H1 (cell line): ENCODE measurements around the gene NAV2. TPM values are rescaled to one million over a fixed set of nuclear protein-coding genes. Genes with fewer than 3 reads are reported as not detected.
A peak's percentile ranks its signal among the peaks of the same experiment; 100 is the strongest.

Source experiments
- CTCF ChIA-PET: fragments of 300-600 bp; sonication (Branson Sonifier 250); formaldehyde crosslinking; loops from one replicate; lab custom pipeline; 2021; ENCODE audit not compliant: partially characterized antibody; lab: Charles Lee
- POLR2A ChIA-PET: fragments of 300-600 bp; sonication (Branson Sonifier 250); formaldehyde crosslinking; loops from one replicate; lab custom pipeline; 2021; ENCODE audit warnings: inconsistent platforms; ENCODE audit not compliant: partially characterized antibody; lab: Charles Lee
- DNase-seq, 2 experiments: peaks; one replicate each; pipeline versions ENCODE4 v3.0.0 to v3.0.0-alpha.2; 2010 to 2022; ENCODE audit warnings: low spot score in 2 of 2, low read depth in 1 of 2, mixed read lengths in 1 of 2
- FAIRE-seq: peaks from 2 replicates; lab custom pipeline; 2011; peaks lifted over from hg19 to GRCh38; lab: Jason Lieb, UNC
- H2AFZ ChIP-seq: 2 replicates; pipeline ENCODE4 v1.8.1; 2012; ENCODE audit warnings: low read length, inconsistent platforms
- H2AK5ac ChIP-seq: 2 replicates; pipeline ENCODE4 v1.6.1; 2013; ENCODE audit warnings: low read depth, low read length
- H2BK120ac ChIP-seq: replicated peaks from 2 replicates; pipeline ENCODE3; 2013; ENCODE audit warnings: low read depth, low read length, inconsistent platforms
- H2BK12ac ChIP-seq: 2 replicates; pipeline ENCODE4 v1.6.1; 2013; ENCODE audit warnings: low read depth, low read length
- H2BK15ac ChIP-seq: 2 replicates; pipeline ENCODE4 v1.6.1; 2013; ENCODE audit warnings: low read length
- H2BK20ac ChIP-seq: 2 replicates; pipeline ENCODE4 v1.6.1; 2013; ENCODE audit warnings: low read length
- H2BK5ac ChIP-seq: 2 replicates; pipeline ENCODE4 v1.6.1; 2013; ENCODE audit warnings: low read depth, low read length
- H3K14ac ChIP-seq: 2 replicates; pipeline ENCODE4 v1.6.1; 2013; ENCODE audit warnings: inconsistent platforms; ENCODE audit not compliant: insufficient read length
- H3K18ac ChIP-seq: 2 replicates; pipeline ENCODE4 v1.6.1; 2013; ENCODE audit warnings: low read length; ENCODE audit errors: extremely low read depth
- H3K23ac ChIP-seq: 2 replicates; pipeline ENCODE4 v1.6.1; 2013; ENCODE audit warnings: inconsistent platforms; ENCODE audit not compliant: insufficient read length
- H3K23me2 ChIP-seq: 2 replicates; pipeline ENCODE4 v1.6.1; 2013; ENCODE audit warnings: low read depth, low read length
- H3K27ac ChIP-seq: 2 replicates; pipeline ENCODE4 v1.6.1; 2011; ENCODE audit warnings: low read depth, low read length, inconsistent platforms
- H3K27me3 ChIP-seq, 4 experiments: replicated peaks in 1 of 4; 1 replicate in 1 of 4; 2 replicates in 3 of 4; pipeline versions ENCODE4 v1.6.1 to v1.8.1; 2011 to 2013; ENCODE audit warnings: low read length in 3 of 4, mild to moderate bottlenecking in 3 of 4, inconsistent platforms in 2 of 4, mixed read lengths in 2 of 4, moderate library complexity in 1 of 4; ENCODE audit not compliant: control insufficient read depth in 3 of 4, insufficient read depth in 3 of 4; ENCODE audit errors: extremely low read depth in 1 of 4
- H3K36me3 ChIP-seq, 4 experiments: 2 replicates each; pipeline versions ENCODE4 v1.6.1 to v1.8.1; 2011 to 2013; ENCODE audit warnings: mild to moderate bottlenecking in 4 of 4, low read length in 3 of 4, moderate library complexity in 2 of 4, control low read depth in 1 of 4, inconsistent platforms in 1 of 4; ENCODE audit not compliant: insufficient read depth in 4 of 4, control insufficient read depth in 2 of 4
- H3K4ac ChIP-seq: replicated peaks from 2 replicates; pipeline ENCODE3; 2013; ENCODE audit warnings: low read length, low read depth, mixed read lengths, inconsistent platforms; ENCODE audit not compliant: insufficient read length
- H3K4me1 ChIP-seq, 4 experiments: replicated peaks in 1 of 4; 1 replicate in 1 of 4; 2 replicates in 3 of 4; pipeline versions ENCODE4 v1.6.1 to v1.8.1; 2011 to 2013; ENCODE audit warnings: low read length in 3 of 4, inconsistent platforms in 2 of 4, mixed read lengths in 1 of 4; ENCODE audit not compliant: insufficient read depth in 4 of 4, control insufficient read depth in 3 of 4
- H3K4me2 ChIP-seq, 2 experiments: 2 replicates each; pipeline versions ENCODE4 v1.6.1 to v1.8.1; 2011 to 2013; ENCODE audit warnings: low read depth in 2 of 2, low read length in 2 of 2, control low read depth in 1 of 2, inconsistent platforms in 1 of 2, mild to moderate bottlenecking in 1 of 2; ENCODE audit not compliant: insufficient read depth in 1 of 2
- H3K4me3 ChIP-seq, 4 experiments: fragments of 200-600, 300-600 bp in 1 of 4; sonication (generic), shearing (Covaris generic), sonication (Bioruptor Twin) in 1 of 4; 2 replicates each; pipeline versions ENCODE4 v1.5.1 to v1.8.1; 2011 to 2016; ENCODE audit warnings: low read length in 4 of 4, low read depth in 3 of 4, control low read depth in 2 of 4, inconsistent platforms in 2 of 4, mild to moderate bottlenecking in 2 of 4, mixed read lengths in 1 of 4, moderate library complexity in 1 of 4; ENCODE audit not compliant: insufficient read depth in 2 of 4; ENCODE audit errors: extremely low read depth in 1 of 4
- H3K56ac ChIP-seq: replicated peaks from 2 replicates; pipeline ENCODE3; 2013; ENCODE audit warnings: low read depth, mild to moderate bottlenecking, mixed read lengths, low read length, inconsistent platforms; ENCODE audit not compliant: insufficient read length
- H3K79me1 ChIP-seq: 2 replicates; pipeline ENCODE4 v1.6.1; 2013; ENCODE audit warnings: low read depth, low read length, control low read depth
- H3K79me2 ChIP-seq, 2 experiments: 2 replicates each; pipeline versions ENCODE4 v1.6.1 to v1.8.1; 2012 to 2013; ENCODE audit warnings: low read length in 2 of 2, mild to moderate bottlenecking in 2 of 2, inconsistent platforms in 1 of 2; ENCODE audit not compliant: insufficient read depth in 2 of 2, control insufficient read depth in 1 of 2
- H3K9ac ChIP-seq, 4 experiments: replicated peaks in 1 of 4; 1 replicate in 1 of 4; 2 replicates in 3 of 4; pipeline versions ENCODE4 v1.6.1 to v1.8.1; 2011 to 2013; ENCODE audit warnings: low read depth in 3 of 4, low read length in 3 of 4, control low read depth in 2 of 4, mild to moderate bottlenecking in 2 of 4, moderate library complexity in 2 of 4, inconsistent platforms in 1 of 4; ENCODE audit errors: extremely low read depth in 1 of 4
- H3K9me3 ChIP-seq, 2 experiments: 2 replicates each; pipeline versions ENCODE4 v1.6.1 to v1.8.1; 2012 to 2013; ENCODE audit warnings: mild to moderate bottlenecking in 2 of 2, moderate library complexity in 2 of 2, control low read depth in 1 of 2, inconsistent platforms in 1 of 2, low read depth in 1 of 2, low read length in 1 of 2, mixed read lengths in 1 of 2; ENCODE audit not compliant: insufficient read depth in 2 of 2
- H4K20me1 ChIP-seq, 2 experiments: replicated peaks in 1 of 2; 2 replicates each; pipeline versions ENCODE3 to v1.8.1; 2011 to 2013; ENCODE audit warnings: inconsistent platforms in 2 of 2, low read length in 2 of 2, mild to moderate bottlenecking in 1 of 2; ENCODE audit not compliant: insufficient read depth in 2 of 2, control insufficient read depth in 1 of 2
- H4K5ac ChIP-seq: 2 replicates; pipeline ENCODE4 v1.6.1; 2013; ENCODE audit warnings: low read length, low read depth, mixed read lengths, inconsistent platforms; ENCODE audit not compliant: insufficient read length
- H4K8ac ChIP-seq: 2 replicates; pipeline ENCODE4 v1.8.0; 2013; ENCODE audit warnings: mild to moderate bottlenecking, moderate library complexity, low read length, inconsistent platforms; ENCODE audit not compliant: insufficient read depth; ENCODE audit errors: extremely low read depth
- H4K91ac ChIP-seq: replicated peaks from 2 replicates; pipeline ENCODE3; 2013; ENCODE audit warnings: low read length, mixed read lengths, inconsistent platforms; ENCODE audit not compliant: insufficient read length
- CBX5 ChIP-seq: fragments of 300-800, 300-1000 bp; sonication (generic); IDR thresholded peaks from 2 replicates; pipeline ENCODE4 v1.7.1; 2016; ENCODE audit warnings: antibody characterized with exemption, low read length, low read depth
- EGR1 ChIP-seq: IDR thresholded peaks from 2 replicates; pipeline ENCODE4 v1.6.1; 2011; ENCODE audit warnings: low read depth, low read length, borderline replicate concordance
- HDAC6 ChIP-seq: IDR thresholded peaks from one replicate; pipeline ENCODE4 v1.7.1; 2012; ENCODE audit warnings: low read depth, mild to moderate bottlenecking, inconsistent platforms, low read length, moderate library complexity
- NANOG ChIP-seq: IDR thresholded peaks from 2 replicates; pipeline ENCODE4 v1.6.1; 2011; ENCODE audit warnings: low read length, low read depth, mild to moderate bottlenecking, inconsistent platforms; ENCODE audit not compliant: insufficient read depth, poor library complexity, severe bottlenecking
- SUZ12 ChIP-seq: fragments of 200-600 bp; sonication (generic); IDR thresholded peaks from 2 replicates; pipeline ENCODE4 v1.6.1; 2012; ENCODE audit warnings: mild to moderate bottlenecking, inconsistent platforms, low read length, moderate library complexity, mixed read lengths
- ZNF274 ChIP-seq: IDR thresholded peaks from 2 replicates; pipeline ENCODE4 v1.7.0; 2012; ENCODE audit warnings: low read length, borderline replicate concordance; ENCODE audit errors: extremely low read depth
- WGBS, 2 experiments: shearing (Covaris generic) in 1 of 2; methylation state at CpG; one replicate each; pipeline versions ENCODE4 v1.1.6 to v1.1.7; 2013 to 2015; ENCODE audit warnings: low lambda C conversion rate in 2 of 2, mixed read lengths in 2 of 2, inconsistent platforms in 1 of 2, low coverage in 1 of 2, missing lambda C conversion rate in 1 of 2; ENCODE audit not compliant: insufficient replicate concordance in 2 of 2, insufficient coverage in 1 of 2, insufficient read length in 1 of 2; ENCODE audit errors: extremely low coverage in 1 of 2, missing lambda C conversion rate in 1 of 2; 5-methylcytosine and 5-hydroxymethylcytosine counted together
- polyA plus RNA-seq, 7 experiments: library from polyadenylated mRNA; depleted of rRNA in 3 of 7; stranded (reverse) in 5 of 7; unstranded in 2 of 7; fragments of >200 nt in 5 of 7; fragments of 200-250 nt in 2 of 7; gene quantifications; 1 replicate in 5 of 7; 2 replicates in 1 of 7; 4 replicates in 1 of 7; pipeline versions ENCODE4 v1.2.1 to v1.2.3, GENCODE V29; 2011 to 2013; ENCODE audit warnings: missing spikeins in 2 of 7, mixed read lengths in 2 of 7
- total RNA-seq: library from RNA; stranded (reverse); fragmentation: NEBNext Ultra II Directional; extraction: Animal tissue kit (Norgen Biotek cat#: 25700); gene quantifications from 2 replicates; pipeline ENCODE4 v1.2.1, GENCODE V29; 2021
- TF ChIP-seq, protein P1 (sequence below): IDR thresholded peaks from 2 replicates; pipeline ENCODE4 v1.6.1; 2012; ENCODE audit warnings: inconsistent platforms
- TF ChIP-seq, protein P2 (sequence below): IDR thresholded peaks from 2 replicates; pipeline ENCODE4 v1.6.1; 2012; ENCODE audit warnings: low read length, inconsistent platforms
- TF ChIP-seq, protein P3 (sequence below): IDR thresholded peaks from 2 replicates; pipeline ENCODE4 v1.6.1; 2011; ENCODE audit warnings: low read depth, mild to moderate bottlenecking, low read length; ENCODE audit not compliant: insufficient read depth

Gene NAV2
- total and polyA plus RNA-seq, 2 of the 8 experiments (the other 6 are each of a cell fraction or from before 2014, with no cell fraction given) = 35.6 to 73.6 TPM

DNA sequence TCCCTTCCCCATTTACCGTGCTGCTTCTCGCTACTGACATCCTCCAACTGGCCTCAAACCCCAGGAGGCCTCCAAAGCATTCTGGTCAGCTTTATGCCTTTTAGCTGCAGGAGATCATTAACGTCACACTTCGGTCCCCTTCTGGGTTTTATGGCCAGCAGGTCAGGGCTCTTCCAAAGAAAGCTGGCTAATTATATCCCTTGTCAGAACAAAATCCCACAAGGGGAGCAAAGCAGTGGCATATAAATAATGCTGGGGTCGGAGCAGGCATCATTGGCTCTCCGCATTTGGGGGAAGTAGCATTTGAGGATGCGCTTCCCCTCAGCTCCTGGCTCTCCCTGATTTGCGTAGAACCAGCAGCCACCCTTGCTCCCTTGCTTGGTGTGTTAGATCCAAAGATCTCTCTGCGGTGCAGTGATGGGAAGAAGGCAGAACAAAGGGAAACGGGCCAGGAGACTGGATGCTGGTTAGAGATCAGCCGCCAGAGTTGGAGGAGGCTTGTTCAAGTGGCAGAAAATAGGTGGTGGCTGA, 330.2 kb downstream of the NAV2 start:
- Histone ChIP-seq H2BK120ac (no peak overlapping the region), H2BK15ac (0 out of 2 replicates have a peak overlapping the region, but pooled peaks have one; percentile 5), H3K23me2 (no peaks in the 10 kb centered on the region; the same call in 1 of the 2 replicates), H4K20me1 (peaks cover 0 to 3% of the 10 kb centered on the region in 2 experiments), H3K4ac (no peak overlapping the region), H2AFZ (no peak overlapping the region), H2BK12ac (no peak overlapping the region), H2BK20ac (no peak overlapping the region), H4K5ac (no peak overlapping the region), H3K27ac (no peak overlapping the region), H2BK5ac (no peak overlapping the region), H3K79me1 (peaks cover 3% of the 10 kb centered on the region; the same call in 1 of the 2 replicates), H3K14ac (no peak overlapping the region), H3K4me1 (peaks cover 4 to 12% (median 7%) of the 10 kb centered on the region in 4 experiments; a peak in 5 of 7 replicates), H2AK5ac (no peak overlapping the region), H3K4me3 (no peak overlapping the region), H3K36me3 (peaks cover 10 to 45% (median 35%) of the 10 kb centered on the region in 4 experiments; a peak in 7 of 8 replicates), H4K91ac (peak overlapping the region; percentile 1), H4K8ac (no peak overlapping the region), H3K4me2 (no peak overlapping the region; a peak in 1 of 4 replicates), H3K56ac (no peak overlapping the region), H3K9me3 (no peaks in the 10 kb centered on the region), H3K27me3 (no peaks in the 10 kb centered on the region), H3K9ac (no peak overlapping the region), H3K79me2 (0 out of 4 replicates have a peak, but pooled peaks cover 0 to 2% of the 10 kb centered on the region in 2 experiments), H3K18ac (no peak overlapping the region), H3K23ac (no peak overlapping the region)
- FAIRE-seq (no peak), DNase-seq (no peak)
- ChIA-PET CTCF (interaction anchor here (0.9 to 12.6 kb wide), 8 partner anchors 9 to 92 kb away, joined by 3 to 99 read pairs (median 4); no protein-coding TSS in a partner anchor), POLR2A (interaction anchor here (1.3 to 2.9 kb wide), 2 partner anchors 8 to 16 kb away, joined by 4 to 8 read pairs; no protein-coding TSS in a partner anchor)
- 65% methylated on average over 11 of the region's 11 CpGs; no CpG with 5 or more reads in 1 of the 2 experiments for WGBS, 2 experiments
- TF ChIP-seq, protein P1, sequence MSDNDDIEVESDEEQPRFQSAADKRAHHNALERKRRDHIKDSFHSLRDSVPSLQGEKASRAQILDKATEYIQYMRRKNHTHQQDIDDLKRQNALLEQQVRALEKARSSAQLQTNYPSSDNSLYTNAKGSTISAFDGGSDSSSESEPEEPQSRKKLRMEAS = no peak
- TF ChIP-seq CBX5 (no peak), SUZ12 (no peak), NANOG (no peak), HDAC6 (no peak), ZNF274 (no peak), EGR1 (no peak)
- TF ChIP-seq, protein P2, sequence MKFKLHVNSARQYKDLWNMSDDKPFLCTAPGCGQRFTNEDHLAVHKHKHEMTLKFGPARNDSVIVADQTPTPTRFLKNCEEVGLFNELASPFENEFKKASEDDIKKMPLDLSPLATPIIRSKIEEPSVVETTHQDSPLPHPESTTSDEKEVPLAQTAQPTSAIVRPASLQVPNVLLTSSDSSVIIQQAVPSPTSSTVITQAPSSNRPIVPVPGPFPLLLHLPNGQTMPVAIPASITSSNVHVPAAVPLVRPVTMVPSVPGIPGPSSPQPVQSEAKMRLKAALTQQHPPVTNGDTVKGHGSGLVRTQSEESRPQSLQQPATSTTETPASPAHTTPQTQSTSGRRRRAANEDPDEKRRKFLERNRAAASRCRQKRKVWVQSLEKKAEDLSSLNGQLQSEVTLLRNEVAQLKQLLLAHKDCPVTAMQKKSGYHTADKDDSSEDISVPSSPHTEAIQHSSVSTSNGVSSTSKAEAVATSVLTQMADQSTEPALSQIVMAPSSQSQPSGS = no peak
- TF ChIP-seq, protein P3, sequence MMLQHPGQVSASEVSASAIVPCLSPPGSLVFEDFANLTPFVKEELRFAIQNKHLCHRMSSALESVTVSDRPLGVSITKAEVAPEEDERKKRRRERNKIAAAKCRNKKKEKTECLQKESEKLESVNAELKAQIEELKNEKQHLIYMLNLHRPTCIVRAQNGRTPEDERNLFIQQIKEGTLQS = no peak
